Nephron (organoid): ENCODE measurements around the gene CD1D.
"Not testable (repeated sequence)": the region's sequence is repeated elsewhere in the genome, so short reads cannot be mapped to it uniquely, and the experiment has no call there.

Experiments
- H3K27ac Mint-ChIP-seq, 3 experiments: 2 replicates each; pipeline ENCODE4 v1.8.0; 2020; ENCODE audit warnings: mixed read lengths in 3 of 3, mild to moderate bottlenecking in 2 of 3, moderate library complexity in 1 of 3
- H3K27me3 Mint-ChIP-seq: 2 replicates; pipeline ENCODE4 v1.8.0; 2021; ENCODE audit warnings: low read depth, mild to moderate bottlenecking, moderate library complexity, mixed read lengths
- H3K36me3 Mint-ChIP-seq: 2 replicates; pipeline ENCODE4 v1.8.0; 2020; ENCODE audit warnings: low read depth, mixed read lengths
- H3K4me1 Mint-ChIP-seq: 2 replicates; pipeline ENCODE4 v1.8.0; 2020; ENCODE audit warnings: mixed read lengths
- H3K4me3 Mint-ChIP-seq, 3 experiments: 2 replicates each; pipeline ENCODE4 v1.8.0; 2020; ENCODE audit warnings: mild to moderate bottlenecking in 3 of 3, mixed read lengths in 3 of 3, moderate library complexity in 2 of 3
- H3K9me3 Mint-ChIP-seq: 2 replicates; pipeline ENCODE4 v1.8.0; 2020; ENCODE audit warnings: mixed read lengths
- CTCF ChIP-seq, 3 experiments: fragments of 200-600 bp; sonication (generic); IDR thresholded peaks; one replicate each; pipeline ENCODE4 v1.5.0; 2021; ENCODE audit warnings: antibody characterized with exemption in 3 of 3; ENCODE audit not compliant: unreplicated experiment in 3 of 3

Gene CD1D

DNA sequence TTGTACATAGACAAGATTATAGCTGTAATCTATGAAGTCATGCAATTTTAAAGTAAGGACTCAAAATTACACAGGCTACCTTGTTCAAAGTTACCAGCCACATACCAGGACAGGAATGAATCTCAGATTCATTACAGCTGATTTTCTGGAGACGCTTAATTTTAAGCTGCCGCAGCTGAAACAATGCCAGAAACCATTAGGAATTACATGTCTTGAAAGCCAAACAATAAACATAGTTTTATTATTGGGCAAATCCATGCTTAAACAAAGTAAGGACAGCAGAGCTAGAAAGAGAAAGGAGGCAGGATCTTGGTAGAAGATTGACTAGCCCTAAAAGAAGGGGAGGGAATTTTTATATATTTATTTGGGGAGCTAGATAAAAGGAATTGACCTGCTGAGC, 19.2 kb upstream of the CD1D start:
- peaks cover 9% of the 10 kb centered on the region for H3K27me3 Mint-ChIP-seq
- no peaks in the 10 kb centered on the region for H3K36me3 Mint-ChIP-seq
- H3K4me1 Mint-ChIP-seq, result no peaks in the 10 kb centered on the region
- TF ChIP-seq CTCF (IDR thresholded peaks at IDR 0.05; ENCODE audit: unreplicated experiment in 3 of 3), result no peak
- H3K9me3 Mint-ChIP-seq, result no peaks in the 10 kb centered on the region
- H3K4me3 Mint-ChIP-seq, result no peak overlapping the region
- no peak overlapping the region for H3K27ac Mint-ChIP-seq

DNA sequence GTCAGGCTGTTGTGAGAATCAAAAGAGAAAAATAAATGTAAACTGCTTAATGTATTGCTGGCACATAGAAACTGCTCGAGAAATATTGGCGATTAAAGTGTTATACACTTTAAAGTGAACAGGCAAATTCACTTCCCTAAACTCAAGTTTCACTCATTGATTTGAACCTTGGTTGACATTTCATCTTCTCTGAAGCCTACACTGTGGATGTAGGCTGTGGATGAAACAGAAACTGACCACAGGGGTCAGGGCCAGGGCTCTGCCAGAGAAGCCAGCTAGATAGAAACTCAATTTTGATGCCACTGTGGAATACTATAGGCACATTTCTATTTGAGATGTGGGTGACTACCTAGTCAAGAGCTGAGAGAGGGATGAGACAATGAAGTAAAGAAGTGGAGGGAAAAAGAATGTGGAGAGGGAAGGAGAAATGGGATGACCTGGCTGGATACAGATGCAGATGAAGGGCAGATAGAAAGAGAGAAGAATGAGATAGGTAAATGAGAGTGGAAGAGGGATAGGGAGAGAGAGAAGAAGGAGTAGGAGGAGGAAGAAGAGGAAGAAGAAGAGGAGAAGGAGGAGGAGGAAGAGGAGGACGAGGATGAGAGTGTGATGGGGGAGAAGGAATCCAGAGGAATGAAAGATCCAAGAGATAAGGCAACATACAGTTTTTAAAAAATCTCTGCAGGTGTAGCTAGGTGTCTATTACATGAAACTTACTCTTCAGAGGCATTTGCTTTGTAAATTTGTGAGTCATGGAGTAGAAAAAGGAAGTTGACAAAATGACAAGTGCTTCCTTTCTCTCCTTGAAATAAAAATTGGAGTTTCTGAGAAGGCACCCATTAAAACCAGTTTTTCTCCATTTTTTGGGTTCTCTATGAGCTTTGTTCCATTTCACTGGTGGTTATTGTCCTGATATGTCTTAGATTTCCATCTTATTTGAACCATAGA, 17.4 kb upstream of the CD1D start:
- no peak overlapping the region for H3K27ac Mint-ChIP-seq
- no peak for TF ChIP-seq CTCF (IDR thresholded peaks at IDR 0.05; ENCODE audit: unreplicated experiment in 3 of 3)
- no peaks in the 10 kb centered on the region for H3K36me3 Mint-ChIP-seq
- H3K4me3 Mint-ChIP-seq, result no peak overlapping the region
- no peaks in the 10 kb centered on the region for H3K9me3 Mint-ChIP-seq
- H3K27me3 Mint-ChIP-seq, result peaks cover 13% of the 10 kb centered on the region
- H3K4me1 Mint-ChIP-seq, result no peaks in the 10 kb centered on the region

GRCh38 chr1:158169105-158169504, 11.6 kb upstream of the CD1D start:
- Mint-ChIP-seq H3K27ac (no peak overlapping the region), H3K9me3 (no peaks in the 10 kb centered on the region), H3K4me1 (no peaks in the 10 kb centered on the region), H3K36me3 (no peaks in the 10 kb centered on the region), H3K27me3 (peaks cover 15% of the 10 kb centered on the region), H3K4me3 (no peak overlapping the region)
- no peak for TF ChIP-seq CTCF (IDR thresholded peaks at IDR 0.05; ENCODE audit: unreplicated experiment in 3 of 3)

GRCh38 chr1:158175915-158176314, 4.8 kb upstream of the CD1D start:
- Mint-ChIP-seq H3K4me1 (peaks cover 20% of the 10 kb centered on the region), H3K27me3 (peaks cover 23% of the 10 kb centered on the region)
- not testable (repeated sequence) for H3K4me3 Mint-ChIP-seq, H3K27ac Mint-ChIP-seq, H3K36me3 Mint-ChIP-seq, H3K9me3 Mint-ChIP-seq

GRCh38 chr1:158176399-158176798, 4.3 kb upstream of the CD1D start:
- TF ChIP-seq CTCF (IDR thresholded peaks at IDR 0.05; ENCODE audit: unreplicated experiment in 3 of 3), result no peak
- Mint-ChIP-seq H3K4me1 (peaks cover 20% of the 10 kb centered on the region), H3K9me3 (no peaks in the 10 kb centered on the region), H3K36me3 (no peaks in the 10 kb centered on the region), H3K27me3 (peaks cover 28% of the 10 kb centered on the region), H3K4me3 (peak overlapping the region in 1 of 3 experiments; percentile 35), H3K27ac (no peak overlapping the region)

DNA sequence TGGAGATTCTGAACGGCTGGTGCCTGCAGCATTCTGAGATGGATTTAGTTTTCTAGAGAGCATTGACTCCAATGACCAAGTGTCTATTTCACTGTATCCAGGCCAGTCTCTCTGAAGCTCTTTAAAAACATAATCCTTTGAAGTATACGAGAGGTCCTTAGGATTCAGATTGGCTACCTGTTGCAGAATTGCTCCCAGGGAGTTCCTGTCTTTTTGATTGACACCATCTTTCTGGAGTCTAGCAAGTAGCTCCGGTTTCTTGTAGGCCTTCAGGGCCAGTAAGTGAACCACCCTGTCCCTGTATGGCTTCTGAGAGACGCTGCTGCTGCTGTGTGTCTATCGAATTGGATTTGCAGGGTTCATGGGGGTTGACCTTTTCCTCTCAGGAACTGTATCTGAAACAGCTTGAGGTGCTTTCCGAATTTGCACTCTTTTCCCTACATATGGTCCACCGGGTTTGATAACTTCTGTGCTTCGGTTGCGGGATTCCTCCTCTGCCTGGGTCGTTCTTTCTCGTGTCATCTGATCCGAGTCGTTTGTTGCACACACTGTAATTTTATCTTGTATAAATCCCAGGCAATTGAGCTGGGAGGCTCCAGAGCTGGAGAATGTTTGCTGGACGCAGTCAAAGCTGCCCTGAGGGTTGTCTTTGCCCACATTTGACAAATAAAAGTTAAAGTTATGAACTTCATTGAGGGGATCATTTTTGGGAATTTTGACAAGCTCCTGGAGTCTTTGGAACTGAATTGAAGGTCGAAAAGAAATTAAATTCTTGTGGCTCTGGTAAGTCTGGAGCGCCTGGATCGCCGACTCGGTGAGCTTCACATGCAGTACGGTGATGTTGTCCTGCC, 3.6 kb upstream of the CD1D start:
- not testable (repeated sequence) for H3K9me3 Mint-ChIP-seq, H3K27ac Mint-ChIP-seq, H3K36me3 Mint-ChIP-seq
- Mint-ChIP-seq H3K4me3 (peak overlapping the region; percentile 72 to 75 (median 74)), H3K27me3 (peaks cover 35% of the 10 kb centered on the region), H3K4me1 (peaks cover 20% of the 10 kb centered on the region)
